ENCODE measurements around the gene C2orf42.
"Not testable (repeated sequence)": the region's sequence is repeated elsewhere in the genome, so short reads cannot be mapped to it uniquely, and the experiment has no call there.

C2orf42 gene

DNA sequence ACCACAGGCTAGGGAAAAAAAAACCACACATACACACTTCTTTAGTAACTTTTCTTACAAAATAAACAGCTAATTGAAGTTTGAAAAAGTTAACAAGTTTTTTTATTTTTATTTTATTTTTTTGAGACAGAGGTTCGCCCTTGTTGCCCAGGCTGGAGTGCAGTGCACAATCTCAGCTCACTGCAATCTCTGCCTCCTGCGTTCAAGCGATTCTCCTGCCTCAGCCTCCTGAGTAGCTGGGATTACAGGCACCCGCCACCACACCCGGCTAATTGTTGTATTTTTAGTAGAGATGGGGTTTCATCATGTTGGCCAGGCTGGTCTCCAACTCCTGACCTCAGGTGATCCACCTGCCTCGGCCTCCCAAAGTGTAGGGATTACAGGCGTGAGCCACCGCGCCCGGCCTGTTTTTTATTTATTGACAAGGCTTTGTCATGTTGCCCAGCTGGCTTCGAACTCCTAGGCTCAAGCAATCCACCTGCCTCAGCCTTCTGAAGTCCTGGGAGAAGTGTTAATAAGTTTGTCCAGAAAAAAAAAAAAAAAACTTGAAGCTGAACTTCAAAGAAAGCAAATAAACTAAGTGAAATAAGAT lies 21.1 kb downstream of the C2orf42 start:
- not testable (repeated sequence) for DNase-seq

DNA sequence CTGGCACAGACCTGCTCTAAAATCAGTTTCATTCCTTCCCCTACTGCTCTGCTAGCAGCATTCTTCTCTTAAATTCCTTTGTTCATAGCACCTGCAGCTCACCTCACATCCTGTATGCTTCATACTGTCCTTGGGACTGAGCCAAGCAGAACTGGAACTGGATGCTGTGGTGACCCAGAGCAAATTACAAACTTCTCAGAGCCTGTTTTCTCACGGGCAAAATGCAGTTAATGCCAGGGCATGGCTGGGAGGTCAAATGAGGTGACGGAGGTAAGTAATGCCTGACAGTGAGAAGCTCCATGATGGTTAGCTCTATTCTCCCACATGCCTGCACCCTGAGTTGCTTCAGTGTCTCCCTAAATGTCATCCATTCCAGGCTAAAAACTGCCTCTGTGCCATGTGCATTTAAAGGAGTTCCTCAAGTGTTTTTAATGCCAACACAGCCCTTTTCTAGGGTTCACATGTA lies 29.7 kb downstream of the C2orf42 start:
- DNase-seq, result no peak

DNA sequence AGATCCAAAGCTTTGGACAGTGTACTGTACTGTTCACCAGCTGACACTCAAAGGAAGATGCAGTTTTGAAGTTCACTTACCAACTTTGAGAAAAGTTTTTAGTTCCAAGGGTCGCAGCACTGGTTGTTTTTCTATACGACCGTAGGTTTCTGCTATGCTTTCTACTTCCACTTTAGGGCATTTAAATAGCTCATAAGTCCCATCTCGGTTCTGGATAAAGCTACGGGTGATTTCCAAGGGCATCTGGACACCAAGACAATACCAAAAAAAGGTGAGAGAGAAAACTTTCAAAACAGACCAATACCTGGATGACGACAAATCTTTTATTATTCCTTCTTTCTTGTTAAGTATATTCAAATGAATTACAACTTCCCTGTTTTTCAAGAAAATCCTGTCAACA lies 30.3 kb downstream of the C2orf42 start:
- DNase-seq, result no peak

DNA sequence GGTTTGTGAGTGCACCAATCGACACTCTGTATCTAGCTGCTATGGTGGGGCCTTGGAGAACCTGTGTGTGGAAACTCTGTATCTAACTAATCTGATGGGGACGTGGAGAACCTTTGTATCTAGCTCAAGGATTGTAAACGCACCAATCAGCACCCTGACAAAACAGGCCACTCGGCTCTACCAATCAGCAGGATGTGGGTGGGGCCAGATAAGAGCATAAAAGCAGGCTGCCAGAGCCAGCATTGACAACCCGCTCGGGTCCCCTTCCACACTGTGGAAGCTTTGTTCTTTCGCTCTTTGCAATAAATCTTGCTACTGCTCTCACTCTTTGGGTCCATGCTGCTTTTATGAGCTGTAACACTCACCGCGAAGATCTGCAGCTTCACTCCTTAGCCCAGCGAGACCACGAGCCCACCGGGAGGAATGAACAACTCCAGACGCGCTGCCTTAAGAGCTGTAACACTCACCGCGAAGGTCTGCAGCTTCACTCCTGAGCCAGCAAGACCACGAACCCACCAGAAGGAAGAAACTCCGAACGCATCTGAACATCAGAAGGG lies 41.6 kb downstream of the C2orf42 start:
- DNase-seq, result not testable (repeated sequence)

DNA sequence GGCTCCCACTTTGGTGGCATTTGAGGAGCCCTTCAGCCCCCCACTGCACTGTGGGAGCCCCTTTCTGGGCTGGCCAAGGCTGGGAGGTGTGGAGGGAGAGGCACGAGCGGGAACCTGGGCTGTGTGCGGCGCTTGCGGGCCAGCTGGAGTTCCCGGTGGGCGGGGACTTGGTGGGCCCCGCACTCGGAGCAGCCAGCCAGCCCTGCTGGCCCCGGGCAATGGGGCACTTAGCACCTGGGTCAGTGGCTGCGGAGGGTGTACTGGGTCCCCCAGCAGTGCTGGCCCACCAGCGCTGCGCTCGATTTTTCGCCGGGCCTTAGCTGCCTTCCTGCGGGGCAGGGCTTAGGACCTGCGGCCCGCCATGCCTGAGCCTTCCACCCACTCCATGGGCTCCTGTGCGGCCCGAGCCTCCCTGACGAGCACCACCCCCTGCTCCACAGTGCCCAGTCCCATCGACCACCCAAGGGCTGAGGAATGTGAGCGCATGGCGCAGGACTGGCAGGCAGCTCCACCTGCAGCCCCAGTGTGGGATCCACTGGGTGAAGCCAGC lies 42.5 kb downstream of the C2orf42 start:
- DNase-seq, result not testable (repeated sequence)

DNA sequence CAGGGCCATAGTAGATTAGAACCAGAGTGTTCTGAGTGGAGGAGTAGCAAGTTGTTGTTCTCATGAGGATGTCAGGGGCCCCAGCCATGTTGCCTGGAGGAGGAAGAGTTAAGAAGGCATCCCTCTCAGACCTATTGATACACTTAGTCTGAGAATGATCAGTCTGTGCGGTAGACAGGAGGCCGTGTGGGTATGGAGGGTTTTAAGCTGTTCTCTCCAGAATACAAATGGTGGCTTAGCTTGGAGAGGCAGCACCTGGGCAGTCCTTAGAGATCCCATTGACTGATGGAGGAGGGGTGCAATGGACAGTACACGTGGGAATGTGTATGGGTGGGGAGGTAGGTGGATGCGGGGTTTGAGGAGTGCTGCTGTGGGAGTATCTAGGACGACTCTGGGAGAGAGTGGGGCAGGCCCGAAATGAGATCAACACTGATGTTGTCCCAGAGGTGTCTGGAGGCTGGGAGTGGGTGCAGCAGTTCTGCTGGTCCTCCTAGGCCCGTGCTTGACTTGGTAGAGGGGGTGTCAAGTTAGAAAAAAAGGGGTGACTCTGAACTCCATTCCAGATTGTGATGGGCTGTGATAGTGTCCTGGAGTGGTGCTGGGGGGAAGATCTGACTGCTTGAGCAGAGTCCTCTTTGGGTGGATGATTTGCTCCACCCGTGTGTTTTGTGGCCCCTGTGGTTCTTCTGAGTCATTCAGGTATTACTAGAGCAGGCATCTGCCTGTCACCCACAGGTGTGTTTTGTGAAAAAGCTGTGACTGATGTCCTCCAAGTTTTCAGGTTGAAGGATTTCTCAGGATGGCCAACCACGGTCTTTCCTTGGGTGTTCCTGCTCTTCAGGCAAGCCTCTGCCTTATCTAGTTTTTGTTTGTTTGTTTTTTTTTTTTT lies 44.7 kb downstream of the C2orf42 start:
- no peak for DNase-seq

DNA sequence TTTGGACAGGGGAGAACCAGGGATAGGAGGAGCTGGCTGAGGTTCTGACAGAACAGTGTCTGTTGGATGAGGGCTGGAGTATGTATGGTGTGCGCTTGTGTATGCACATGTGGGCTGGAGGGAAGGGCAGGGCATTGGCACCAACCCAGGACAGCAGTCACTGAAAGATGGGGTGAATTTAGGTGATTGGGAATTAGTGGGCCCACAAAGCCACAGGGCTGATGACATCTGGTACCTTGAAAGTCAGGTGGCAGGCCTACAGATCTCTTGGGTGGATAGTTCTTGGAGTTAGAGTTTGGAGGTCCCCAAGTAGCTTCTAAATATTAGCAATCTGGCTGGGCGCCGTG lies 45.7 kb downstream of the C2orf42 start:
- DNase-seq, result no peak

DNA sequence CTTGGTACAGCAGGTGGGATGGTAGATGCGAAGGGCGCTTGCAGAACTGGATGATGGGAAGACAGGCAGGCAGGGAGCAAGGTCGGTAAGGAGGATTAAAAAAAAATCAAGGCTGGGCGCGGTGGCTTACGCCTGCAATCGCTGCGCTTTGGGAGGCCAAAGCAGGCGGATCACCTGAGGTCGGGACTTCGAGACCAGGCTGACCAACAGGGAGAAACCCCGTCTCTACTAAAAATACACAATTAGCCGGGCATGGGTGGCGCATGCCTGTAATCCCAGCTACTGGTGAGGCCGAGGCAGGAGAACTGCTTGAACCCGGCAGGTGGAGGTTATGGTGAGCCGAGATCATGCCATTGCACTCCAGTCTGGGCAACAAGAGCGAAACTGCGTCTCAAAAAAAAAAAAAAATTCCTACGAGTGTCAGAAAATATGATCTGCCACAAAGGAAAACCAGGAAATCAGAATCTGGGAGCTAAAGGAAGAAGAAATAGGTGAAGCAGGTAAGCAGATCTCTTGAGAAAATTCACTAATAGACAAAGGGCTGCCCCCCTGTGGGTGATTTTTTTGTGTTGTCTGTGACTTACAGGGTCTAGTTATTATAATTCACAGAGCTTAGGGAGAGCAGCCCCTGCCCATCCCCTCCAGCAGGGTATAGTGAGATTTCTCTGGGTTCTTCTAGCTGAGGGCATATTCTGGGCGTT lies 46.2 kb downstream of the C2orf42 start:
- DNase-seq, result no peak

DNA sequence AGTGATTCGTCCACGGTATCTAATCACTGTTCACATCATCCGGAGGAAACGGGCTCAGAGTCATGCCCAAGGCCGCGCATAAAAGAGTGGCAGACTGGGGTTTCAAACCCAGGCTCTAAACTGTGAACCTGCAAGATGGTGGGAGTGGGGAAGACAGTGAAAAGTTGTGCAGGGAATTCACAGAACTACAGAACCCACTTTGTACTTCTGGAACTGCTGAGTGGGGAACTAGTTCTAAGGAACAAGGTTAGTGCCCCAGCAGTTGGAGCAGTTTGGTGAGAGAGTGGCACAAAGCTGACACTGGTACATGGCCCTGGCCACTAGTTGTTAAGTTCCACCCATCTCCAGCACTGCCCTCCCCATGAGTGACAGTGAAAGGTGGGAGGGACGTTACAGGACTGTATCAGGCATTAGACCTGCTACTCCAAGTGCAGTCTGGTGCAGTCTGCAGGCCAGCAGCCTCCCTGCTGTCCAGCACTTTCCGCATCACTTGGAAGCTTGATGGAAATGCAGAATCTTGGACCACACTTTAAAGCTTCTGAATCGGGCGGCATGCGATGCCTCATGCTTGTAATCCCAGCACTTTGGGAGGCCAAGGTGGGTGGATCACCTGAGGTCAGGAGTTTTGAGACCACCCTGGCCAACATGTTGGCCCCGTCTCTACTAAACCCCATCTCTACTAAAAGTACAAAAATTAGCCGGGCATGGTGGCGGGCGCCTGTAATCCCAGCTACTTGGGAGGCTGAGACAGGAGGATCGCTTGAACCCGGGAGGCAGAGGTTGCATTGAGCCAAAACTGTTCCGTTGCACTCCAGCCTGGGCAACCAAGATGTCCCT lies 47.3 kb downstream of the C2orf42 start:
- DNase-seq, result peak; percentile 61

DNA sequence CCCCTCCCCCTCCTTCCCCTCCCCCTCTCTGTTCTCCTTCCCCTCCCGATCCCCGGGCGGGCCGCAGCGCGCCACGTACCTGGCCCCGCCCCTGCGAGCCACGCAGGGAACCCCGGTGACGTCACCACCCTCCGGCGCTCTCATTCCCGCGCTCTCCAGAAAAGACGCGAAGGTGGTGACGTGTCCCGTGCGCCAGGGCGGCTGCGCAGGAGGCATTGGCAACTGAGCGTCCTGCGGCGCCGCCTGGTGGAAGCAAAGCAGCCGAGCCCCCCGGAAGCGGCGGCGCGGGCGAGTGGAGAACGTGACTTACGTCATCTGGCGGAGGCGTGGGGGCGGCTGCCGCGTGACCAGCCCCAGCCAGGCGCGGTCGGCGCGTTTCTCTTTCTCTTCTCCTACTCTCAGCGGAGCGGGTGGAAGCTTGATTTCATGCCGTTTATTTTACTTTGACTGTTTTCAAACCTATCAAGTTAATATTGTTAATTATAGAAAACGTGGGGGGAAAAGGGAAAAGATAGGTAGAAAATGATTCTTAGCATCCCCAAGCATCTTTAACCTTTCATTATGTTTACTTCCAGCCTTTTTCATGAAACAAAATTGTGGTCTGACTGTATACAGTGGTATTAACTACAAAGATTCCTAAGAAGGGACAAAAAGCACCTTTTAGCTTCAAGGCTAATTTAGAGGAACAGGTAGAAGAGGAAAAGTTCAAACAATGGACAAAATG lies 48.1 kb downstream of the C2orf42 start:
- peak; percentile 99 for DNase-seq

DNA sequence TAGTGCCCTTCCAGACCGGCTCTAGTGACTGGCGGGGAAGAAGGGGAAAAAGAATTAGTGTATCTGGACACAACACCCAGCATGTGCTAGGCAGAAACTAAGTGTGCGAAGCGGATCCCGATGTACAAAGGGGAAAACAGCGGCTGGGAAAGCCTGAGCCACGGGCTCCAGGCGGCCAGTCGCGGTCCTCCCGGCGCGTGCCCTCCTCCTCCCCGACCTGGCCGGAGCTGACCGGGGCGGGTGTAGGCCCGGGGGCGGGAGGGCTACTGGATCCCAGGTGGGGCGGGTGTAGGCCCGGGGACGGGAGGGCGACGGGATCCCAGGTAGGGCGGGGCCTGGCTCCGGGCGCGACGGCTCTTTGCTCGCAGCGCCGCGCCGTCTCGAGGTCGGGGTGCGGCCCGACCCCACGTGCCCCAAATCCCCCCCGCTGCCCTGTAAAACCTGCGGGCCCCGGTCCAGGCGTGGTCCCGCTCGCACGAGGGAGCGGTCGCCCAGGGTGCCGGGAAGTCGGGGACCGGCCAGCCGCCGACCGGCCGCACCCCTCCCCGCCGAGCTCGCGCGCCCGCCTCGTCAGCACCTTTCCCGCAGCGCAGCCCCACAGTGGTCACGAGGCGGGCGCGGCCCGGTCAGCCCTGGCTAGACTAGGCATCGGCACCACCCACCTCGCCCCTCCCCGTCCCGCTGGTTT lies 48.8 kb downstream of the C2orf42 start:
- DNase-seq, result no peak

DNA sequence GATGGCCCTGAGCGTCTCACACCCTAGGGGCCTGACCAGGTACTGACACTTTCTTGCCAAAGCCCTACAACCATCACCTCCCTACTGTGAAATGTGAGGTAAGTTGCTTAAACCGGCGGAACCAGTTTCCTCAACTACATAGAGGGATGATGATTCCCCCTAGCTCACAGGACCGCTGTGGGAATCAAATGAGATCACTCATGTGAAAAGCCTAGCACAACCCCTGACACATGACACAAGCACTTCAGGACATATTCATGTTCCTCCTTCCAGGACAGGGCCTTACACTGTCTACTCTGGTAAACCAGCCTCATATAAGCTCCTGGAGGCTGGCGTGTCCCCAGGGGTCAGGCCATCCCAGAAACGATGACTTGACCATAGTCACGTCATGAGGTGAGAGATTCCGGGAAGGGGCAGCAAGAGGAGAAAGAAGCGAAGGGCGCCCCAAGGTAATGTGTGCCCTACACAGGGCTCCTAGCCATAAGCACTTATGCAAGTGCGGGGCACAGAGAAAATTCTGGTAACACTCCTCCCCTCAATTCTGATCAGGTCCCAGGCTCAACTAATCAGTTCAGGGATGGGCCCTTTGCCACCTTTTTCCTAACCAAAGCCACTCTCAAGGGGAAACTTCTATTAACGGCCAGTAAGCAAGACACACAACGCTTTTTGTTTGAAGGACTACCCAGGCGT lies 49.5 kb downstream of the C2orf42 start:
- DNase-seq, result peak; percentile 86

DNA sequence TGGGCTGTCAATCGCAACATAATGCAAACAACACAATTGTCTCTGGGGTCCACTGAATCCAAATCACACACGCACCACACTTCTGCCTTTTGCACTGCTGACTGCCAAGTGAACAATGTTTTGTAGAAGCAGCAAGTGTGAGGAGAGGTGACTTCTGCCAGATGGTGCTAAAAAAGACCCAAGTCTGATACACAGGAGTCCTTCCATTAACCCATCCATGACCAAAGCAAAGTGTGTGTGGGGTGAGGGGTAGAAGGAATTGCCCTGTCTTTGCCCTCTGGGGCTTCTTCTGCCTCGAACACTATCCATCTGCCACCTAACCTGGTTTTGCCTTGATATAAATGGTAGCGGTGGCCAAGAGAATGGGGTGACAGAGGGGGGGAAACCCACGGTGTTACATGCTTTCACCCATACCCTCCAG lies 50.0 kb downstream of the C2orf42 start:
- no peak for DNase-seq

DNA sequence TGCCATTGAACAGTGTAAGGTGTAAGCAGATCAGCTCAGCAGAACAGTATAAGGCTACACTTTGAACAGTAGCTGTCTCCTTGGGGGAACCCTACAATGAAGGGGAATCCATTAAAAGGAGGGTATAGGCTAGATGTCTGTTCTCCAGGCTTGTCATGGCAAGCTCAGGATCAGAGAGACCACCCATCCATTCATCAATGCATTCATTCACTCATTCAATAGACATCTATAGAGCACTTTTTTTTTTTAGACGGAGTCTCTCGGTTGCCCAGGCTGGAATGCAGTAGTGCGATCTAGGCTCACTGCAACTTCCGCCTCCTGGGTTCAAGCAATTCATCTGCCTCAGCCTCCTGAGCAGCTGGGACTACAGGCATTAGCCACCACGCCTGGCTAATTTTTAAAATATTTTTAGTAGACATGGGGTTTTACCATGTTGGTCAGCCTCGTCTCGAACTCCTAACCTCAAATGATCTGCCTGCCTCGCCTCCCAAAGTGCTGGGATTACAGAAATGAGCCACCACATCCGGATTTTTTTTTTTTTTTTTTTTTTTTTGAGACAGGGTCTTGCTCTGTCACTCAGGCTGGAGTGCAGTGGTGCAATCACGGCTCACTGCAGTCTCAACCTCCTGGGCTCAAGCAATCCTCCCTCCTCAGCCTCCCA lies 56.4 kb downstream of the C2orf42 start:
- not testable (repeated sequence) for DNase-seq

DNA sequence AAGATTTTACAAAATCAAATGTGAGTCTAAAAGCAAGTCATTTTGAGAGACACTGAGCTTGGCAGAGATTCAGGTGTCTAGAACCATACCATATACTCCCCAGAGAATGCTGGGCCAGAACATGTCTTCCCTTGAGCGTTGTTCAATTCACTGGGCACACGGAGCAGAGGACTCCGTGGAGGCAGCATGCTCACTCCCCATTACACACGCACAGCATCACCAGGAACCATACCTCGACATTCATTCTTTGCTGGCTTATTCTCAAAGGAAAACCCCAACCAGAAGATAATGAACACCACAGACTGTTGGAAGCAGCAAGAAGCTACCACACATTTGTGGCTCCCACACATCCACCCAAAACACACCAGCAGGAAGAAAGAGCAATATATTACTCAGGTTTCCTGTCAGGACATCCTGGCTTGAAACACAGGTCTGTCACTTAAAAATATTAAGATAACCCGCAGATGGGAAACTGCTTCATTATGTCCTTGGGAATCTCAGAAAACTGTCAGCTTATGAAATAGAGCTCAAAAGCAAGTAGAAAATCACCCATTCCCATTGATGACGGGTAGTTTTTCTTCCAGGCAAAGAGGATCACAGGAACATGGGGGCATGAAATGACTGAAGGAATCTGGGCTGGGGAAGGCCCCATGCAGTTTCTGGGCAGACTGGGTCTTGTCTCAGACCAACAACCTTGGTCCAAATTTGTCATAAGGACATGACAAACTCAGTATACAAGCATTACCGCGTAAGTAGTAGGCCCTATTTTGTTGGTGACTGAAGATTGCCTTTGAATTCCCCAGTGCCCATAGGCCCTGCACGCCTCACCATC lies 57.1 kb downstream of the C2orf42 start:
- peak; percentile 36 for DNase-seq

DNA sequence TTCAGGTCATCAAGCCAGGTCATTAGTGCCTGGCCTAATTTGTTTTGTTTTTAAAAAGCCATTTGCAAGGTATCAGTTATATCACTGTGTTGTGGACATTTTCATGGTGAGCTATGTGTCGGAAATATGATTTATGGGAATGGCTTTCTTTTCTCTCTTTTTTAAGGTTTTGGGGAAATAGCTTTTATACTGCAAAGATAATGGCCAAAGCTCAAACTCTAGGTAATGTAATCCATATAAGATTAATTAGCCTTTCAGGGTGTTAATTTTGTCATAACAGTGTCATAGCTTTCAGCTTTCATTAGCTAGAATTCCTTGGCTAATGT lies 57.7 kb downstream of the C2orf42 start:
- DNase-seq, result no peak

DNA sequence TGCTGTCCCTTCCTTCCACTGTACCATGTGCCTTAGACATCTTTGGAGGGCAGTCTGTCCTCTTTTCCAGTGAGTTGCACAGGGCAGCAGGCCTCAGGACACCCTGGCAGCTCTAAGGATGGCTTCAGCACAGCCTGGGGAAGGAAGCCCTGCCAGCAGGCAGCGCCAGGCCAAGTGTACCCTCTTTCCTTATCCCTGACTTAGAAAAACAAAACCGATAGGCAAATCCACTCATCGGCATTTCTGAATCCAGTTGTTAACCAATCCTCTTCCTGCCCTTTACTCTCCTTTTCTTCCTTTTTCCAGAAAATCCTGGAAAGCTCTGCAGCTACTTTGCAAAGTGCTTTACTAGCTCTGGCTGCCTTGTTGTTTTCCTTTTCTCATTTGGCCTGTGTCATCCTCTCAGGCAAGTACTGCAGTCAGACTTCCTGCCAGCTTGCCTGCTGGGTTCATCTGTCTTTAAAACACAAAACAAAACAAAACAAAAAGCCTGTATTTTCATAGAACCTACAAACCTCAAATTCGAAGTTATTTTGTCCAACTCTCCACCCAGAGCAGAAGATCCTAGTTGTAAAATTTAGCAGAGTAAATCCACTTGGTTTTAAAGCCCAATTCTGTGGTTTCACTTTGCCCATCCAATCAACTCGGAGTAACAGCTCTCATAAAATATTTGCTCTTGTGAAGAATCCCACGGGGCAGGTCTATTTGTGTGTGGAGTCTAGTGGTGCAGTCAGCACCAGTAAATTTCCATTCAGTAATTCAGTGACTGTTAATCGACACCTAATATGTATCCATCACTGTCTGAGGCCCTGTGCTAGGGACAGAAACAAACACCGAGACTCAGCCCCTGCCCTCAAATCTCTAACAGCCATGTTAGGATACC lies 58.3 kb downstream of the C2orf42 start:
- DNase-seq, result peak; percentile 55
